PC-9 (cell line): Measurements from ENCODE around the gene UNC45A.

Source experiments
- EZH2 ChIP-seq: fragments of 200-600 bp; sonication (generic); IDR thresholded peaks from 2 replicates; pipeline ENCODE4 v1.8.0; 2017; ENCODE audit warnings: antibody characterized with exemption, low read depth
- TF ChIP-seq, protein P1 (sequence below): fragments of 200-600 bp; sonication (generic); conservative IDR thresholded peaks from 2 replicates; pipeline ENCODE4 v1.6.1; 2017; ENCODE audit warnings: mixed run types, antibody characterized with exemption, mild to moderate bottlenecking, moderate library complexity

DNA sequence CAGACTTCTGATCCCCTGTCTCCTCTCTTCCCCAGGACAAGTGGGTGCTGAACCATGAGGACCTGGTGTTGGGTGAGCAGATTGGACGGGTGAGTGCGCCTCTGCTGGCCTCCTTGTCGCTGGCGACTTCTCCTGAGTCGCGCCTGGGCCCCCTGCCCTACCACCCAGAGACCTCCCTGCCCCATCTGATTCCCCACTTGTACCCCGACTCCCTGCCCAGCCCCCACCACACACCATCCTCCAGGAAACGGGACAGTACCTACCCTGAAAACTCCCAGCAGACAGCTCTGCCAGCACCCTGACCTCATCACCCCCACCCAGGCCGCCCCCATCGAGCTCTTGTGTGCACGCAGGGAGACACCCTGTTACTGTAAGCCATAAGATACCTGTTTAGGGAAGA is 43.1 kb upstream of the UNC45A start:
- TF ChIP-seq, protein P1, sequence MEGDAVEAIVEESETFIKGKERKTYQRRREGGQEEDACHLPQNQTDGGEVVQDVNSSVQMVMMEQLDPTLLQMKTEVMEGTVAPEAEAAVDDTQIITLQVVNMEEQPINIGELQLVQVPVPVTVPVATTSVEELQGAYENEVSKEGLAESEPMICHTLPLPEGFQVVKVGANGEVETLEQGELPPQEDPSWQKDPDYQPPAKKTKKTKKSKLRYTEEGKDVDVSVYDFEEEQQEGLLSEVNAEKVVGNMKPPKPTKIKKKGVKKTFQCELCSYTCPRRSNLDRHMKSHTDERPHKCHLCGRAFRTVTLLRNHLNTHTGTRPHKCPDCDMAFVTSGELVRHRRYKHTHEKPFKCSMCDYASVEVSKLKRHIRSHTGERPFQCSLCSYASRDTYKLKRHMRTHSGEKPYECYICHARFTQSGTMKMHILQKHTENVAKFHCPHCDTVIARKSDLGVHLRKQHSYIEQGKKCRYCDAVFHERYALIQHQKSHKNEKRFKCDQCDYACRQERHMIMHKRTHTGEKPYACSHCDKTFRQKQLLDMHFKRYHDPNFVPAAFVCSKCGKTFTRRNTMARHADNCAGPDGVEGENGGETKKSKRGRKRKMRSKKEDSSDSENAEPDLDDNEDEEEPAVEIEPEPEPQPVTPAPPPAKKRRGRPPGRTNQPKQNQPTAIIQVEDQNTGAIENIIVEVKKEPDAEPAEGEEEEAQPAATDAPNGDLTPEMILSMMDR: no peak
- no peak for TF ChIP-seq EZH2
